GM18520 (cell line): ENCODE data around the gene MCUB.

Experiments
- ATAC-seq: cut with Tn5 transposase; IDR thresholded peaks from one replicate; pipeline ENCODE4 v1.9.1; 2021; ENCODE audit not compliant: unreplicated experiment

MCUB gene

DNA sequence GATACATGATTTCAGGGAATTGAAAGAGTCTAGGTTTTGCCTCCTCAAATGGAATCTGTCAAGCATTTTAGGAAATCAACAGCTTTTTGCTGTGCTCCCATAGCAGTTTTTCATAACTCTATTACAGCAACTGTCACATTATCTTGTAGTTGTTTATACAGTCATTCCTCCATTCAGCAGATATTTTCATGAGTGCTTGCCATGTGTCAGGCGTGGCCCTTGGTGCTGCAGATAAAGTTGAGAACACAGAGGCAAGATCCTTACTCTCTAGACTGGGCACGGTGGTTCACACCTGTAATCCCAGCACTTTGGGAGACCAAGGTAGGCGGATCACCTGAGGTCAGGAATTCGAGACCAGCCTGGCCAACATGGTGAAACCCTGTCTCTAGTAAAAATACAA, 67.3 kb downstream of the MCUB start:
- no peak for ATAC-seq

DNA sequence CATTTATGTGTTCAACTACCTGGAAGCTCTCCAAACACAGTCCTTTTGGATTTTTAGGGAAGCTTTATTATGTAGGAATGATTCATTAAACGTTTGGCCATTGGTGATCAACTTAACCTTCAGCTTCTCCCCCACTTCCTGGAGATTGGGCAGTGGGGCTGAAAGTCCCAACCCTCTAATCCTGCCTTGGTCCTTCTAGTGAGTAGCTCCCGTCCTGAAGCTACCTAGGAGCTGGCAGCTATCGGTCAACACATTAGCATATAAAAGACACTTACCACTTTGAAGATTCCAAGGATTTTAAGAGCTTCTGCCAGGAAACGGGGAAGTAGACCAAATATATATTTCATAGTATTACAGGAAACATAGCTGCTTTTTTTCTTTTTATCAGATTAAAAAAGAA, 69.7 kb downstream of the MCUB start:
- ATAC-seq = no peak

DNA sequence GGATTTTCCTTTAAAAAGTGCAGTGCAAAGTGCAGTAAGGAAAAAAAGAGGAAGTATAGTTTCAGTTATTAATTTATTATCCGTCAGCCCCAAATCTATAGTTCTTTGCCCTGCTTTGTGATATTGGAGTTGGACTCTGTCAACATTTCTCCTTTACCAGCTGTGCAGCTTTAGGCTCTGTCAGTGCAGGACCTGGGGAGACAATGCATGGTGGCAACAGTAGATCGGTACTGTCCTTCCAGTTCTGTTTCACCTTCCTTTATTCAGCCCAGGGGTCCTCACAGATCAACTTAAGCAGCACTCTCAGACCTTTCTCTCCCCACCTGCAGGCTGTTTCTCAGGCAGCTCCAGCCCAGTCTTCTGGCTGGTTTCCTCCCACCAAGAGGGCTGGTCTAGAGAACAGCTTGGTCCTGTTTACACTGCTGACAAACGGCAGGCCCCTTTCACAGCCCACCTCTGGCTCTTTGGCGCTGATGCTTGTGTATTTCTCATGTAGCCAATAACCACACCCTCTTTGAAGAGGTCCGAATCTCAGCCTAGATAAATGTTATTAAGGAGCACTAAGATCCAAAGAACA, 71.6 kb downstream of the MCUB start:
- no peak for ATAC-seq

DNA sequence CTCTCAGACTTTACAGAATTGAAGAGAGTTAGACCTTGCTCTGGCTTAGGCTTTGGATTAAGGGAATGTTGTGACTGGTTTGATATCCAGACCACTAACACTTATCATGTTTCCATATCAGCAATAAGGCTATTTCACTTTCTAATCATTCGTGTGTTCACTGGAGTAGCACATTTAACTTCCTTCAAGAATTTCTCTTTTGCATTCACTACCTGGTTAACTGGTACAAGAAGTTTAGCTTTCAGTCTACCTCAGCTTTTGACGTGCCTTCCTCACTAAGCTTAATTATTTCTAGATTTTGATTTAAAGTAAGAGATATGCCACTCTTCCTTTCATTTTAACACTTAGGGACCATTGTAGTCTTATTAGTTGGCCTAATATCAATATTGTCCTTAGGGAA, 80.6 kb downstream of the MCUB start:
- ATAC-seq = no peak

DNA sequence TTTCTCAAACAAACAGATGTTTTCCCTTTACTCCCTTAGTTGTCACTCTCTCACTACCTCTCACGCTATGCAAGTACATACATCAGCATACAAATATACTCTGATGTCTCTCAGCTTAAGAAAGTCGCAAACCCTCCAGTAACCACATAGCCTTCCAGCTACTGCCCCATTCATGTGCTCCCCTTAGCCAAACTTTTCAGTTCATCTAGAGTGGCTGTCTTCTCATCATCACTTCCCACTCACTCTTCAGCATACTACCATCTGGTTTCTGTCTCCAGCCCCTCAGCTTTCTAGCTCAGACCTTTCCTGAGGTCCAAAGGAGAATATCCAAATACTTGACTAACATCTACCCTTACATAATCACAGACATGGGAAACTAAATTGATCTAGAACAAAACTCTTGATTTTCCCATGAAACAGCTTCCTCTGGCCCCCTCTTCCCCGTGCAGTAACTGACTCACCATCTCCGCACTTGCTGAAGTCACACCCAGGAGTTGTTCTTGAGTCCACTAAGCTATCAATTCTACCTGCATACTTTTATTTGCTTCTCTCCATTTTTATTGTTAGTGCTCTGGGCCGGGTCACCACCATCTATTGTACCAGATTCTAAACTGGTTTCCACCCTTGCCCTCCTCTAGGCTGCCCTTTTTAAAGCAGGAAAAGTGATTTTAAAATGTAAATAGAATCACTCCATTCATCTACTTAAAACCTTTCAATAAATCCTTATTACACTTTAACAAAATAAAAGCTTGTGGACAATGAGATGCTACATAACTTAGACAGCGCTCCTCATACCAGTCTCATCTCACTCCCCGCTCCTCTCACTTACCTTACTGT, 86.0 kb downstream of the MCUB start:
- ATAC-seq = no peak

DNA sequence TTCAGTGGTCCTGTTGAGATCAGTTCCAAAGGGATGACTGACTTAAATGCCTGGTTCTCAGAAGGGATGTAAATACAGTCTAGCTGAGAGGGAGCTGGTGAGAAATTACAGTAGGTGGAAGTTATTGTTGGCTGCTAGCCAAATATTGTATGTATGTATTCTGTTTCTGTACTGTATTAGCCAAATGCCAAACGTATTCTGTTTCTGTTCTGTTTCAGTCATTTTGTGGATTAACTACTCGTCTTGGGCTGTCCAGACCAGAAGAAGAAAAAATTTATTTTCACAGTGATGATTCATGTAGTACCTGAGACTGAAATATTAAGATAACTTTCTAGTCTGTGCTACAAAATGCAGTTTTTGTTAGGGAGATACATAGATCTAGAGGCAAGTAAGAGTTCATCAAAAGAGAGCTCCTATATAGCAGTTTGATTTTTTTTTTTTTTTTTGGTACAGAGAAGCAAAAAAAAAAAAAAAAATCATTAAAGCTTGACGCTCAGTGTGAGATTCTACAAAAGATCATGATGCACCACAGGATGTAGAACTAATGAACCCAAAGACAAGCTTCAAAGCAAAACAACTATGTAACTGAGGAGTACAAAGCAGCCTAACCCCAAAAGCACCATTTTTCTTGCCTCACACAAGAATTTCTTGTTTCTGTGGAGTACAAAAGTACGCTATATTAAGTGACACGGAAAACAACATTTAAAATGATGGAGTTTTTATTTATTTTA, 88.4 kb downstream of the MCUB start:
- ATAC-seq = peak; percentile 35

DNA sequence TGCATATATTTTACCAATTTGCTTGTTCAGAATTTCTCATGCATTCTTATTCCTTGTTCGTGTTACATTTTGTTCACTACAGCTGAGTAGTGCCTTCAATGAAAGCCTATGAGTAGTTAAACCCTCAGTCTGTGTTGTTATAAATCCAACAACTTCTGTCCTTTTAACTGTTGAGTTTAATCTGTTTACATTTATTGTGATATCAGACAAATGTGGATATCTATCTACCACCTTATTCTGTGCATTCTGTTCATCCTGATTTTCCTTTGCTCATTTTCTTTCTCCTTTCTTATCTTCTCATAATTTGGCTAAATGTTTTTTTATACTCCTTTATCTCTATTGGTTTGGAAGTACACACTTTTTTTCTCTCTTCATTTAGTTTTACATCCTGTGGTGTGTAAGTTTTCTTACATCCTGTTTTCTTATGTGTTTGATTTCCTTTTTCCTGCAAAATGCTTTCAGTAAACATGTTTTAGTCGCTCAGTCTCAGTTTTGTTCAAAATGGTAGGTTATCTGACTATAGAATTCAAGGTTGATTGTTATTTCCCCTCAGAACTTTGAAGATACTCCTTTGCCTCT, 89.0 kb downstream of the MCUB start:
- no peak for ATAC-seq

DNA sequence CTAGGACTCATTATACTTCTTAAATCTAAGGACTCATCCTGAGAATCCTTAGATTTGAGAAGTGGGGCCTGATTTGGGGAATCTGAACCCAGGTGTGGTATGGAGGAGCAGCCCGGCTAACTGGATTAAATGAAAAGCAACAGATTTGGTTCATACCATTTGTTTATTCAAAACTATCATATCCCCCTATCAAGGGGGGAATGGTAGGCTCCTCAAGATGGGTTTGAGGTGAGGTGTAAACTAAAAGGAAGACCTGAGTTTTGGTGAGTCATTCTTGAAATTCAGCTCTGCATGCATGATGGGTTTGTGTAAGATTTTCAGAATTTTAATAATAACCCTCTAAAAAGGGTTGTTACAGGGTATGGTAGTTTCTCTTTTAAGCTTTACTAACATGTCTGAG, 89.8 kb downstream of the MCUB start:
- peak; percentile 87 for ATAC-seq

DNA sequence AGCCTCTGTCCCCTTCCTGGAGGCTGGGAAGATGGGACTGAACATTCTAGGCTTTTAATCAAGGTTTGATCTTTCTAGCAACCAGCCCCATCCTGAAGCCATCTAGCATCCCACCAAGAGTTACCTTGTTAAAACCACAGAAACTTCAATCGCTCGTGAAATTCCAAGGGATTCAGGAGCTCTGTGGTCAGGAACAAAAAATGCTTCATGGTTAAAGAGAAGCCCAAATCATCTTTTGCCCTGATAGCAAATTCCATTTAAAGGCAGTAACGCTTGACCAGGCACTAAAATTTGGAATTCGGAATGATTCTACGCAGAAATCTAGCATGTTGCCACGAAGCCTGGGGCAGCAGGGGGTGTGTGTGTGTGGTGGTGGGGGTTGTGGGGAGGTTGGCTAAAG, 95.3 kb downstream of the MCUB start:
- ATAC-seq = no peak

DNA sequence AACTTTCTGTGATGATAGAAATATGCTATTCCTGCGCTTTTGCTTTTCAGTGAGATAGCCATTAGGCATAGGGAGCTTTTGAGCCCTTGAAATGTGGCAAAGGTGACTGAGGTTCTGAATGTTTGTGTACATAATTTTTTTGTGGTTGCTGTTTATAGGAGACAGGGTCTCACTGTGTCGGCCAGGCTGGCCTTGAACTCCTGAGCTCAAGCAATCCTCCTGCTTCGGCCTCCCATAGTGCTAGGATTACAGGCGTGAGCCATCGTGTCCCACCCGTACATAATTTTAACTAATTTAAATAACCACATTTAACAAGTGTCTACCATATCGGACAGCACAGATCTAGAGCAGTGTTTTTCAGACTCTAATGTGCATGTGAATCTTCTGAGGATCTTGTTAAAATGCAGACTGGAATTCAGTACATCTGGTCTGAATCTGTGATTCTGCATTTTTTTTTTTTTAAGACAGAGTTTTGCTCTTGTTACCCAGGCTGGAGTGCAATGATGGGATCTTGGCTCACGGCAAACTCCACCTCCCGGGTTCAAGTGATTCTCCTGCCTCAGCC, 97.9 kb downstream of the MCUB start:
- ATAC-seq = no peak

DNA sequence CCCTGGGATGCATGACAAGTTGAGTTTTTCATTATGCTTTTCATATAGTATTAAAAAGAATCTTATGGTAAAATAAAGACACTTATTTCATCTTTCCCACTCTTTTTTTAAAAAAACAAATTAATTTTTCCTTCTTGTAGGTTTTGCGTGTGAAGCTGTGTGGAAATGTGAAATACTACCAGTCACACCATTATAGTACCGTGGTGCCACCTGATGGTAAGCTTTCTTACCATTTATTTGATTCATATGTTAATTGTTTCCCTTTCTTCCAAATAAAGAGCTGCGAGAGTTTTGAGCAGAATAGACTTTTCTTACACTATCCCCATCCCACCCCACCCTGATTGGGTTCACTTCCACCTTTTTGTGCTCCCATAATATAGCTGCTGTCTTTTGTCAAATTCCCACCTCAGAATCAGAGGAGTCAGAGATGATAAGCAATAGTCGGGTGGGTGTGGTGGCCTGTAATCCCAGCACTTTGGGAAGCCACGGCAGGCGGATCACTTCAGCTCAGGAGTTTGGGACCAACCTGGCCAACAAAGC, 98.9 kb downstream of the MCUB start:
- ATAC-seq = no peak

DNA sequence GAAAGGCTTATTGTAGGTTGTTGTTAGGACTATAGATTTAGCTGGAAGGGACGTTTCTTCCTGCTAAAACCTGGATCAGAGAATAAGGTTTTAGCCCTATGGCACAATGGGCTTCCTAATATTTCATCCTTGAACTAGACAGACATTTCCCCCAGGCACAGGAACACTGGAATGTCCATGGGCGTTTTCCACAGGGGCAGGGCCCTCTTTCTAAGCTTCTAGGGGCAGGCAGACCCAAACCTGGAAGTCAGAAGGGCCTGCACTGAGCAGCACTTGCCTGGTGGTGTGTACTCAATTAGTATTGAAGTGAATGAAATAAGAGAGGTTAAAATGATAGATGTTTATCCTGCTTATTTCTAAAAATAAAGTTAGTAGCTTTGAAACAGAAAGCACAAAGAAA, 102.1 kb downstream of the MCUB start:
- ATAC-seq = no peak

DNA sequence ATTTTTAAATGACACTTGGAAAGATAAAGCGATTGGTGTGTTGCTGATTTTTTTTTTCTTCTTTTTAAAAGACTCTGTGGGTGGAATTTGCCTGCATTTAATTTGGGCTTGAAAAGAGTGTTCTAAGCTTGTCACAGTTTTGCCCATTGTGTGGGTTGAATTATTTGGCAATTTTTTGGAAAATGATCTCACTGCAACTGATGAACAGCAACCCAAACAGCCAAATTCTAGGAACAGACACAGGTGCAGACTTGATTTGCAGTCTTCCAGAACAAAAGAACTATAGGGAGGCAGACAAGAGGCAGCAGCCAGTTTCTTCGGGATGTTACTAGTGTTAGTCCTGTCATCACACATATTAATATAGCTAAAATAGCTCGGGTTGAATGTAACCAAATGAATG, 102.7 kb downstream of the MCUB start:
- ATAC-seq = no peak

DNA sequence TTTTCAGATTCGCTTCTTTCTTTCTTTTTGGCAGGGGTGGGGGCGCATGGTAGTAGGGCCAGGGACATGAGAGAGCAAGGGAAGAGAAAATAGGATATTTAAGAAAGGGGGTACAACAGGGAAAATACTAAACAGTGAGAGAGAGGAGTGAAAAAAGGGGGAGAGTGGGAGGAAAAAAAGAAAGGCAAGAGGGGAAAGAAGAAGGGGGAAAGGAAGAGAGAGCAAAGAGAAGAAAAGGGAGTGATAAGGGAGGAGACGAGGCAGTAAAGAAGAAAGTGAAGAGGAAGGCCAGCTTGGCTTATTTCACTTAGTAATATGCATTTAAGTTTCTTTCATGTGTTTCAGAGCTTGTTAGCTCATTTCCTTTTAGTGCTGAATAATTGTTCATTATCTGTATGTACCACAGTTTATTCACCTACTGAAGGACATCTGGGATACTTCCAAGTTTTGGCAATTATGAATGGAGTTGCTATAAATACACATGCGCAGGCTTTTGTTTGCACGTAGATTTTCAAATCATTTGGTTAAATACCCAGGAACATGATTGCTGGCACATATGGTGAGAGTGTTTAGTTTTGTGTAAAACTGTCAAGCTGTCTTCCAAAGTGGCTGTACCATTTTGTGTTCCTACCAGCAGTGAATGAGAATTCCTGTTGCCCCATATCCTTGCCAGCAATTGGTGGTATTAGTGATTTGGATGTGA, 105.9 kb downstream of the MCUB start:
- ATAC-seq = no peak

DNA sequence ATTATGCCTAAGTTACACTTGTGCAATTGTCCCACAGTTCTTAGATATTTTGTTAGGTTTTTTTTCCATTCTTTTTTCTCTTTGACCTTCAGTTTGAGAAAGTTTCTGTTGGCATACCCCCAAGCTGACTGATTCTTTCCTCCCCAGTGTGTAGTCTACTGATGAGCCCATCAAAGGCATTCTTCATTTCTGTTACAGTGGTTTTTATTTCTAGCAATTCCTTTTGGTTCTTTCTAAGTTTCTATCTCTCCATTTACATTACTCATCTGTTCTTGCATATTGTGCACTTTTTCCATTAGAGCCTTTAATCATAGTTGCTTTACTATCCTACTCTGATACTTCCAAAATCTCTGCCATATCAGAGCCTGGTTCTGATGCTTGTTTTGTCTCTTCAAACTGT, 111.3 kb downstream of the MCUB start:
- no peak for ATAC-seq

DNA sequence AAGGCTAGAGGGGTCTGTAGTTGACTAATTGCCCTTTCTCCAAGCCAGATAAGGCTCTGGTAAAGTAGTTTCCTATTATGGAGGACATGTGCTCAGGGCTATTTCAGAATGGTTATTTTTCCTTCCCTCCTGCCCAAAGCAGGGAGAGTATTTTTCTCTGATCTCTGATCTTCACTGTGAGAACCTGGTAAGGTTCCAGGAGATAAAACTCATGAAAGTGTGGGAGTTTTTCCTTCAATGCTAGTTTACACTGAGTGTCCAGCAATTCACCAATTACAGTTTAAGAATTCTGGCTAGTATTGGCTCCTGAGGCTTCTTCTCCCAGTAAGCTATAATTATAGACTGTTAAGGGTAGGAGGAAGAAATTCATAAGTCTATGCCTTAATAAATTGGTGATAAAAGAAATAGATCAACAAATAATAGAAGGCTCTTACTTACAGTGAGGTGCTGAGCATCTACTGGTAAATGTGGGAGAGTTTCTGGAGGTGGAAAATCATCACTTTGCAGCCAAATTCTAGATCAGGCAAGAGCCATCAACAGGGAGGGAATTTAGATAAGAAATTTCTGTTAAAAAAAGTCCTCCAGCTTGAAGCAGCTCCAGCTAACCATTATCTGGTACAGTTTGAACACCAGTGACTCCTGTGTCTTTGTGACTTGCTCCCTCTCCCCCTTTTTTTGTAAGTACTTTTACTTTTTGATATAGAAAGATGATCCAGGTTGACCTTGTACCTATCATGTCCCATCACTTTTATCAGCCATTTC, 112.3 kb downstream of the MCUB start:
- ATAC-seq = no peak

DNA sequence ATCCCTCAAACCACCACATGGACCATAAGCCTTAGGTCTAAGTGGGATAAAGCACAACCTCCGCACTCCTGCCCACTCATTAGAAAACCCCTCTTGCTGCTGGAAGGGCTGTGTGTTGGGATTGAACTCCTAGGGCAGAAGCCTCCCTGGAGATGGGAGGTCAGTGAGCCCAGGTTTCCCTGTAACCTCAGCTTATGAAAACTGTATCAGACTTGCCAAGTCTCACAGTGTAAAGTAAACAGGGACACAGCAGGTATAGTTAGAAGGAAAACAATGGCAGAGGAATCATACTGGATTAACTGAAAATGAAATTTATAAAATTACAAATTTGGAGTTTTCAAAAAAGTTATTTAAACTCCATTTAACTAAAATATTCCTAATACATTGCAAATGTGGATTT, 113.3 kb downstream of the MCUB start:
- ATAC-seq = no peak

DNA sequence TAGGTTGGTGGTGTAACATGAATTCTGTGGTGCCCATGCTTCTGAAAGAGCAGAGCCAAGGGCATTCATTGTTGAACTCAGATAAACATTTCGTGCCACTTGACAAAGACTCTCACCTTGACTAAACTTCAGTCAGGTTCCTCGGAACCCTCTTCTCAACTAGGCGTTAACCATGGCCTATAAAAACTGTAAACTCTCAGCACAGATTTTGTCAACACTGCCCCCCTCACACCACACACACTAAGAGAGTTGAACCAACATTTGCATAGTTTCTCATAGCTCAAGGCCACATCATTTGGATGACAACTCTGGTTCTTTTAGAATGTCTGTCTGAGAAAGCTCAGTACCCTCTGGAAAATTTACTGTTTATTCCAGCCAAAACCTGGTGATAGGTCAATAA, 115.1 kb downstream of the MCUB start:
- ATAC-seq = peak; percentile 93

DNA sequence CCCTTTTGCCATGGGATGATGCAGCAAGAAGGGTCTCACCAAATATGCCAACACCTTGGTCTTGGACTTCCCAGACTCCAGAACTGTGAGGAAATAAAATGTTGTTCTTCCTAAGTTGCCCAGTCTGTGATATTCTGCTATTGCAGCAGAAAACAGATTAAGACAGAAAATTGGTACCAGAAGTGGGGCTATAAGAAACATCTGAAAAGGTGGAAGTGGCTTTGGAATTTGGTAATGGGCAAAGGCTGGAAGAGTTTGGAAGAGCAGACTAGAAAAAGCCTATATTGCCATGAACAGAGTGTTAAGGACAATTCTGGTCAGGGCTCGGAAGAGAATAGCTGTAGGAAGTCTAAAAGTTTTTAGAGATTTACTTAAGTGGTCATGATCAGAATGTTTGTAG, 115.8 kb downstream of the MCUB start:
- no peak for ATAC-seq

DNA sequence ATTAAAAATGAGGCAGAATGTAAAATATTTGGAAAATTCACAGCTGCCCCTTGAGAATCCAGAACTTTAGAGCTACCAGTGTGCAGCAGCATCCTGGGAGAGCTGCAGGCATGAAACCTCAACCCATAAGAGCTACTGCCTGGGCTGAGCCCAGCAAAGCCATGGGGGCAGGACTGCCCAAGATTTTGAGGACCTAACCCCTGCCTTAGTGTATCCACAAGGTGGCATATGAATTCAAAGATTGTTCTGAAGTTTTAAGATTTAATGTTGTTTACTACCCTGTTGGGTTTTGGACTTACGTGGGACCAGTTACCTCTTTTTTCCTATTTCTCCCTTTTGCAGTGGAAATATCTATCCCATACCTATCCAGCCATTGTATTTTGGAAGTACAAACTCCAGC, 116.8 kb downstream of the MCUB start:
- no peak for ATAC-seq
